ENCODE measurements around the gene DBET.
"Not testable (repeated sequence)": the region's sequence is repeated elsewhere in the genome, so short reads cannot be mapped to it uniquely, and the experiment has no call there.

Gene DBET

GRCh38 chr4:190108756-190109155 lies 44.5 kb downstream of the DBET start:
- not testable (repeated sequence) for H3K36me3 Mint-ChIP-seq, H3K4me1 Mint-ChIP-seq, H3K27me3 Mint-ChIP-seq, H3K27ac Mint-ChIP-seq, H3K9me3 Mint-ChIP-seq, H3K4me3 Mint-ChIP-seq

- not testable (repeated sequence) for H3K4me3 Mint-ChIP-seq, H3K9me3 Mint-ChIP-seq, H3K36me3 Mint-ChIP-seq, H3K27ac Mint-ChIP-seq, H3K4me1 Mint-ChIP-seq, H3K27me3 Mint-ChIP-seq
Observed at GRCh38 chr4:190109390-190110011, 45.2 kb downstream of the DBET start.

- H3K9me3 Mint-ChIP-seq, H3K36me3 Mint-ChIP-seq, H3K27ac Mint-ChIP-seq, H3K4me3 Mint-ChIP-seq, H3K27me3 Mint-ChIP-seq, H3K4me1 Mint-ChIP-seq: not testable (repeated sequence)
Observed at GRCh38 chr4:190110033-190110432, 45.7 kb downstream of the DBET start.

- not testable (repeated sequence) for H3K4me3 Mint-ChIP-seq, H3K4me1 Mint-ChIP-seq, H3K9me3 Mint-ChIP-seq, H3K27ac Mint-ChIP-seq, H3K27me3 Mint-ChIP-seq, H3K36me3 Mint-ChIP-seq
Observed at GRCh38 chr4:190110570-190111295, 46.4 kb downstream of the DBET start.

- not testable (repeated sequence) for H3K4me3 Mint-ChIP-seq, H3K4me1 Mint-ChIP-seq, H3K27ac Mint-ChIP-seq, H3K36me3 Mint-ChIP-seq, H3K27me3 Mint-ChIP-seq, H3K9me3 Mint-ChIP-seq
Observed at GRCh38 chr4:190112879-190113278, 48.6 kb downstream of the DBET start.

- H3K4me3 Mint-ChIP-seq, H3K27ac Mint-ChIP-seq, H3K36me3 Mint-ChIP-seq, H3K27me3 Mint-ChIP-seq, H3K9me3 Mint-ChIP-seq, H3K4me1 Mint-ChIP-seq: not testable (repeated sequence)
Observed at GRCh38 chr4:190114991-190115390, 50.7 kb downstream of the DBET start.

Measured in activated naive CD4-positive, alpha-beta T cell treated with anti-CD3 and anti-CD28 coated beads, Interleukin-2, amount 50 U/mL, for 24 hours (primary cell).